HTERT RPE-1 (cell line): ENCODE results near the gene KCTD15.

ENCODE experiments used
- in situ Hi-C: fragments of 300-500 bp; cut with MboI; formaldehyde crosslinking; loops from 4 replicates; pipeline ENCODE4 v1.14.3; 2020; ENCODE audit warnings: low sequenced_read_pairs

KCTD15 gene

DNA sequence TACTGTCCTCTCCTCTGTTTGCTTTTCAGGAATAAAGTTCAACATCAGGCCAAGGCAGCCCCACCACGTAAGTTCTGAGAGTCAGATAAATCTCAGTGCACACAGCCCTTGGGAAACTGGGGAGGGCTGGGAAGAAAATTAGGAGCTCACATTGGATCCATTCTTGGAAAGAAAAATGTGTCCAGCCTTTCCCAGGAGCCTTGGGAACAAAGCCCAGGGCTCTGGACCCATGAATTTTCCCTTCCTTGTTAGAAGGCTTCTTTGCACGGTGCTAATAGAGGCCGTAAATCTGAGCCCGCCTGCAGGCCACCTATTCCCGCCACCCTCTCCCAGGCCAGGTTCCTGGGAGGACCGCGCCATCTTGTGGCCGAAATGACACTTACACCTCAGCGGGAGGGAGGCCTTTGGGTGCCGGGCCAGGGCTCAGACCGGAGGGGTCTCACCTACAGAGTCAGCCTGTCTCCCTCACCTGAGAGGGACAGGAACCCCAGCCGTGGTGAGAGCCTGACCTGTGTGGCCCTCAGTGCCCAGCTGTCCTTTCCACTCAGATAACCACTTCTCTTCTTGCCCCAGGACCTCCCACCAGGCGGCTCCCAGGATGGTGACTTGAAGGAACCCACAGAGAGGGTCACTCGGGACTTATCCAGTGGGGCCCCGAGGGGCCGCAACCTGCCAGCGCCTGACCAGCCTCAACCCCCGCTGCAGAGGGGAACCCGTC lies 25.1 kb upstream of the KCTD15 start:
- in situ Hi-C loops = no loop called here

DNA sequence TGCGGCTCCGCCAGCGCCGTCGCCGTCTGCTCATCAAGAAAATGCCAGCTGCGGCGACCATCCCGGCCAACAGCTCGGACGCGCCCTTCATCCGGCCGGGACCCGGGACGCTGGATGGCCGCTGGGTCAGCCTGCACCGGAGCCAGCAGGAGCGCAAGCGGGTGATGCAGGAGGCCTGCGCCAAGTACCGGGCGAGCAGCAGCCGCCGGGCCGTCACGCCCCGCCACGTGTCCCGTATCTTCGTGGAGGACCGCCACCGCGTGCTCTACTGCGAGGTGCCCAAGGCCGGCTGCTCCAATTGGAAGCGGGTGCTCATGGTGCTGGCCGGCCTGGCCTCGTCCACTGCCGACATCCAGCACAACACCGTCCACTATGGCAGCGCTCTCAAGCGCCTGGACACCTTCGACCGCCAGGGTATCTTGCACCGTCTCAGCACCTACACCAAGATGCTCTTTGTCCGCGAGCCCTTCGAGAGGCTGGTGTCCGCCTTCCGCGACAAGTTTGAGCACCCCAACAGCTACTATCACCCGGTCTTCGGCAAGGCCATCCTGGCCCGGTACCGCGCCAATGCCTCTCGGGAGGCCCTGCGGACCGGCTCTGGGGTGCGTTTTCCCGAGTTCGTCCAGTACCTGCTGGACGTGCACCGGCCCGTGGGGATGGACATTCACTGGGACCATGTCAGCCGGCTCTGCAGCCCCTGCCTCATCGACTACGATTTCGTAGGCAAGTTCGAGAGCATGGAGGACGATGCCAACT lies 24.4 kb upstream of the KCTD15 start:
- in situ Hi-C loops = no loop called here

DNA sequence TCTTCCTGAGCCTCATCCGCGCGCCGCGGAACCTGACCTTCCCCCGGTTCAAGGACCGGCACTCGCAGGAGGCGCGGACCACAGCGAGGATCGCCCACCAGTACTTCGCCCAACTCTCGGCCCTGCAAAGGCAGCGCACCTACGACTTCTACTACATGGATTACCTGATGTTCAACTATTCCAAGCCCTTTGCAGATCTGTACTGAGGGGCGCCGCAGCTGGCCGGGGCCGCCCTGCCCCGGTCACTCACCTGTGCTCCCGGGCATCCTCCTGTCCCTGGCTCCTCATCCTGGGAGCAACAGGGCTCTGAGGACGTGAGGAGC lies 23.9 kb upstream of the KCTD15 start:
- in situ Hi-C loops = no loop called here

DNA sequence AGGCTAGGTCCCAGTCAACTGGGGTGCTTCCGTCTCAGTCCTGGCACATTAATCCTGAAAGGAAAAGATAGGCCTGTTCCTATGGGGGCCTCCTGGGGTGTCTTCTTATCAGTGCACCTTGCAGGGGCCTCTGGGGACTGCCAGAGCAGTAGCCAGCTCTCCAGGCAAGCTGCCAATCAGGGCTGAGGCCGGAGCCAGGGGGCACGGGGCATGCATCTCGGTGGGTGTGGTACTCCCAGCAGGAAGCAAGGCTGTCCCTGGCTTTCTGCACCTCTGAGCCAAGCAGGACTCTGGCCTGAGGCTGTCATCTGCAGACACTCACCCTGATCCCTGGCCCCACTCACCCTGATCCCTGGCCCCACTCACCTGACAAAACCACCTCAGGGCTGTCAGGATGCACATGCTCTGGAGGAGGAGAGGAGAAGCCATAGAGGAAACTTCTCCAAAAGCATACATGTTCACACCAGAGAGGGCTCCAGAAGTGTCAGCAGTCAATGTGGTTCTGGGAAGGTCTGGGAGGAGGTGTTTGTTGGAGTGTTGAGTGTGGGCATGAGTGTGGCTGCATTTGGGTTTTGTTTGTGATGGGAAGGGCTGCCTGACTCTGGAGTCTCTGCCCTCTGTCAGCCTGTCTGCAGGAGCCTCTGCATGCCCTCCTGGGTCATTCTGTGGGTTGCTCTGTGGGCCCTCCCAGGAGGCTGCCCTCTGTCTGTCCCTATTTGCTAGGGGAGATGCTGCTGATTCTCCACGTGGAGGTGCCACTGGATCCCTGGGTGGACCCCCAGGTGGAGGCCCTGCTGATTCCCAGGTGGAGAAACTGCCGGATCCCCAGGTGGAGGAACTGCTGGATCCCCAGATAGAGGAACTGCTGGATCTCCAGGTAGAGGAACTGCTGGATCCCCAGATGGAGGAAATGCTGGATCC lies 22.7 kb upstream of the KCTD15 start:
- in situ Hi-C loops = no loop called here

GRCh38 chr19:33774751-33775150 lies 21.9 kb upstream of the KCTD15 start:
- in situ Hi-C loops = no loop called here

GRCh38 chr19:33775731-33776487 lies 20.8 kb upstream of the KCTD15 start:
- in situ Hi-C loops = no loop called here

- in situ Hi-C loops = no loop called here
Measured at GRCh38 chr19:33777351-33777750, 19.3 kb upstream of the KCTD15 start.

GRCh38 chr19:33777753-33778088 lies 18.9 kb upstream of the KCTD15 start:
- in situ Hi-C loops = no loop called here

GRCh38 chr19:33778089-33778791 lies 18.4 kb upstream of the KCTD15 start:
- in situ Hi-C loops = no loop called here

DNA sequence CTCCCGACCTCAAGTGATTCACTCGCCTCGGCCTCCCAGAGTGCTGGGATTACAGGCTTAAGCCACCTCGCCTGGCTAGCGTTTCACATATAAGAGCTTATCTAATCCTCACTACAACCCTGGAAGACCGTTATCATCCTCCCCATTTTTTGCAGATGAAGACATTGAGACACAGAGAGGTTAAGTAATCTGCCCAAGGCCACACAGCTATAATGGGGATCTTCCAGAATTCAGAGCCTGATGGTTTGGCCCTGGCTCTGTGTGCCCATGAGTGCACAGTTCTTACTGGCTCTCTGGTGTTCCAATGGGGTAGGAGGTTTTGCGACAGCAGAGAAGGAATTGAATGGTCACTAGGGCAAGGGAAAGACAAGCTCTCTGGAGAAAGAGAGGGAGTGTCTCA lies 16.8 kb upstream of the KCTD15 start:
- in situ Hi-C loops = no loop called here

DNA sequence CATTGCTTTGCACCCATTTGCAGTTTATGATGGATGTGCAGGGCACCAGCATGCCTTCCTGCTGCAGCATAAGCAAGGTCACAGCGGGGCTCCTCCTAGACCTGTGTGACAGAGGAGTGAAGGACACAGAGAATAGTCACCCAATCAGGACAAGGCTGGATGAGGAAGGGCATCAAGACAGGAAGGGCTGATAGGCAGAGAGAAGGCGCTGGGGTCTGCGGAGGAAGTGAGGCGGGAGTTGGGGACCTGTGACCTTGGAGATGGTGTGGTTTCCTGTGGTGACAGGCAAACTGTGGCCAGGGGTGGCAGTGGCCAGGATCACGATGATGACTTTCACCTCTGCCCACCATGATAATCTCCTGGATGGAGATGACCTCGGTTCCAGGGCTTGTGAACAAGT lies 16.4 kb upstream of the KCTD15 start:
- in situ Hi-C loops = no loop called here

DNA sequence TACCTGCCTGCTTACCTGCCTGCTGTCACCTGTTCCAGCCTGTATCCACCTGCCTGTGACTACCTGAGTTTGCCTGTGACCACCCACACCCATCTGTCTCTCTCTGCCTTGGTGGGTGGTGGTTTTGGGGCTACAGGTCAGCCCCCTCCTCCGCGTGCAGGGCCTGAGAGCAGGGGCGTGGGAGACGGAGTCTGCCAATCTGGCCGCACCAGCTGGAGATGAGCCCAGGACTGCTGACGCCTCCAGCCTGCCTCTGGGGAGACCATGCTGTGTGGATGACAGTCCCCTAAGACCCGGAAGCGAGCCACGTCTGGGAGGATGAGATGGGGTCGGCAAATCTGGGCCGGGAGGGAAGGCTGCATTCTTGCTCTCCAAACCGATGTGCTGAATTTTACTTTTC lies 15.9 kb upstream of the KCTD15 start:
- in situ Hi-C loops = no loop called here

- in situ Hi-C loops = no loop called here
Measured at GRCh38 chr19:33781415-33781935, 15.2 kb upstream of the KCTD15 start.

GRCh38 chr19:33781996-33782395 lies 14.7 kb upstream of the KCTD15 start:
- in situ Hi-C loops = no loop called here

GRCh38 chr19:33784432-33784831 lies 12.2 kb upstream of the KCTD15 start:
- in situ Hi-C loops = no loop called here

DNA sequence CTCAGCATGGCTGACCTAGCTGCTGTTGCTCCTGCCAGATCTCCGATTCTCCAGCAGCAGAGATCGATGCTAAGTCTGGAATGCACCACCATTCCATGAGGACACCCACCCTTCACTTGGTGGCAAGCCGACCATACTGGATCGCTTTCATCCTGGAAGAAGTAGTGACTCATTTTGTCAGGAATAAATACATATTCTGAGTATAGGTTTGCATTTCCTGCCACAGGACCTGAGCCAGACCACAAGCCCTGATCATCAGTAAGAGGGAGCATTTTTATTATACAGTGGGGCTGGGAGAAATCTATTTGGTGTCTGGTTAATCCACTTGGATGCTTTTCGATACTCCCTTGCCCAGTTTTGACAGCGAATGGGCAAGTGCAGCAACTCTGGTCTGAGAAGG lies 10.9 kb upstream of the KCTD15 start:
- in situ Hi-C loops = no loop called here

DNA sequence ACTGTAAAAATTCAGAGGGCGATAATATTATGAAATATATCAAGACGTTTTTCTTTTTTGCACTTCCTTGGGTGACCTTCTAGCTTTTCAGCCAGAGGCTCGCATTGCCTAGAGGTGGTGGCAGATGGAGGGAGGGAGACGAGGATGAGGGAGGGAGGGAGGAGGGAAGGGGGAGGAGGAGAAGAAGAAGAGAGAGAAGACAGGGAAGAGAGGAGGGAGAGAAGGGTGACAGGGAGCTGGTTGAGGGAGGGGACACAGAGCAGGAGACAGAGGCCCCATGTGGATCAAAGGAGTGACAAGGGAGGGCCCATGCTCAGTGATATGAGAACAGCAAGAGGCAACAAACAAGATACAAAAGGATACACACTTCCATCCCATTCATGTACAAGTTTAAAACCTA lies 8.0 kb upstream of the KCTD15 start:
- in situ Hi-C loops = no loop called here

- in situ Hi-C loops = no loop called here
Measured at GRCh38 chr19:33789344-33789743, 7.3 kb upstream of the KCTD15 start.

DNA sequence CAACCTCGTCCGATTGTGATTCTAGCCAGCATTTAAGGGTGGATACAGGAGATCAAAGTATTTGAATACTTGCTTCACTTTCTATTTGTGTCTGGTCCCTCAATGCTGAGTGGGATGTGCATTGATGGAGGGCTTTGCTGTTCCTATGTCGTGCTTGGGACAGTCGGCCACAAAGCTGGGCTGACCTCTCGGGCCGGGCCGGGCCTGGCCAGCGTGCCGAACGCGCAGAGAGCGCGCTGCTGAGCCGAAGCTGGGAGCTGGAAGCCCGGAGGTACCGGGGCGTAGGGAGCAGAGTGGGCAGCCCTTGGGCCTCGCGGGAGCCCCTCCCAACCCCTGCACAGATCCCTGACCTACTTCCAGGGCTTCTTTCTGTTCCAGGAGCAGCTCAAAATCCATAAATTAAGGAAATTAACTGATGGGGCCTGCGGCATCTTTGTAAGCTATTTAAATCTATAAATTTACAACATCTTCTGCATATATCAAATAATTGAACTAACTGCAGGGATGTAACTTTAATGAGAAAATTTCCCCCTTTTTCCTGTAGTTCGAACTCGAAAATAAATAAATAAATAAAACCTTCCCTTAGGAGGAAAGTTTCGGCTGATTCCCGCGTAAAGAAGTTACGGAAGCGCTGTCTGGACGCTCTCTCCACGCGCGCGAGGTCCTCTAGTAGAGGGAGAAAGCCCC lies 1.8 kb upstream of the KCTD15 start:
- in situ Hi-C loops = no loop called here
